GM12878 (cell line): ENCODE data around the gene TRPM7. TPM values are rescaled to one million over a fixed set of nuclear protein-coding genes. Genes with fewer than 3 reads are reported as not detected.
A peak's percentile ranks its signal among the peaks of the same experiment; 100 is the strongest.

Experiments used
- CBFB ChIP-seq: IDR thresholded peaks from 2 replicates; pipeline ENCODE4 v1.6.1; 2016; ENCODE audit warnings: antibody characterized with exemption, low read depth
- DPF2 ChIP-seq: fragments of 450-650 bp; IDR thresholded peaks from 2 replicates; pipeline ENCODE4 v1.6.1; 2017; ENCODE audit warnings: mild to moderate bottlenecking
- FOS ChIP-seq: IDR thresholded peaks from 3 replicates; pipeline ENCODE4 v1.6.1; 2011; ENCODE audit warnings: borderline replicate concordance; ENCODE audit not compliant: insufficient read length; ENCODE audit errors: extremely low read depth
- HDGF ChIP-seq: fragments of 450-650 bp; IDR thresholded peaks from 2 replicates; pipeline ENCODE4 v1.6.1; 2016; ENCODE audit warnings: antibody characterized with exemption
- IKZF1 ChIP-seq: fragments of 450-650 bp; conservative IDR thresholded peaks from 2 replicates; pipeline ENCODE4 v1.6.1; 2017; ENCODE audit warnings: antibody characterized with exemption, mild to moderate bottlenecking
- JUNB ChIP-seq: IDR thresholded peaks from 2 replicates; pipeline ENCODE4 v1.6.1; 2016; ENCODE audit warnings: antibody characterized with exemption, mild to moderate bottlenecking
- JUND ChIP-seq: IDR thresholded peaks from 2 replicates; pipeline ENCODE4 v1.6.1; 2012; ENCODE audit warnings: low read depth, mild to moderate bottlenecking, low read length, improper control_type of control experiment, moderate library complexity
- MEF2A ChIP-seq: IDR thresholded peaks from 2 replicates; pipeline ENCODE4 v1.6.1; 2011; ENCODE audit warnings: low read depth, mild to moderate bottlenecking, low read length, moderate library complexity; ENCODE audit not compliant: insufficient read depth
- NR2C1 ChIP-seq: fragments of 450-650 bp; IDR thresholded peaks from 2 replicates; pipeline ENCODE4 v1.6.1; 2017; ENCODE audit warnings: antibody characterized with exemption, mild to moderate bottlenecking, moderate library complexity
- POLR2AphosphoS5 ChIP-seq: IDR thresholded peaks from 2 replicates; pipeline ENCODE4 v1.6.1; 2011; ENCODE audit warnings: mild to moderate bottlenecking, low read length, inconsistent platforms
- RB1 ChIP-seq: fragments of 450-650 bp; formaldehyde crosslinking; IDR thresholded peaks from 2 replicates; pipeline ENCODE4 v1.6.1; 2017; ENCODE audit warnings: mild to moderate bottlenecking, borderline replicate concordance
- SMAD5 ChIP-seq: IDR thresholded peaks from 2 replicates; pipeline ENCODE4 v1.6.1; 2016; ENCODE audit warnings: antibody characterized with exemption, low read depth
- TCF3 ChIP-seq: IDR thresholded peaks from 2 replicates; pipeline ENCODE4 v1.6.1; 2012; ENCODE audit warnings: low read depth, mild to moderate bottlenecking, low read length, borderline replicate concordance; ENCODE audit not compliant: insufficient read depth
- ZNF24 ChIP-seq: fragments of 450-650 bp; IDR thresholded peaks from 2 replicates; pipeline ENCODE4 v1.6.1; 2017; ENCODE audit warnings: antibody characterized with exemption, mild to moderate bottlenecking
- polyA plus RNA-seq, 11 experiments: library from polyadenylated mRNA; depleted of rRNA in 4 of 11; unstranded in 6 of 11; stranded (reverse) in 5 of 11; fragments of >200 nt; fragmentation: Nextera tagmentation in 4 of 11; fragmentation: Illumina TruSeq in 1 of 11; extraction: Ambion mirVana in 4 of 11; extraction: Trizol in 1 of 11; gene quantifications; 1 replicate in 1 of 11; 2 replicates in 10 of 11; pipeline versions ENCODE4 v1.2.1 to v1.2.3, GENCODE V29; 2011 to 2016; ENCODE audit warnings: inconsistent platforms in 2 of 11, missing spikeins in 2 of 11, low read depth in 1 of 11
- total RNA-seq, 4 experiments: library from RNA; depleted of rRNA in 3 of 4; stranded (reverse); fragments of >200 nt in 3 of 4; fragmentation: Illumina TruSeq in 1 of 4; extraction: Trizol in 1 of 4; gene quantifications; 2 replicates each; pipeline versions ENCODE4 v1.2.1 to v1.2.3, GENCODE V29; 2013 to 2021
- TF ChIP-seq, protein P1 (sequence below): fragments of 450-650 bp; IDR thresholded peaks from 2 replicates; pipeline ENCODE4 v1.6.1; 2016; ENCODE audit warnings: mild to moderate bottlenecking
- TF ChIP-seq, protein P2 (sequence below): IDR thresholded peaks from 2 replicates; pipeline ENCODE4 v1.6.1; 2012; ENCODE audit warnings: low read depth, low read length, improper control_type of control experiment
- TF ChIP-seq, protein P3 (sequence below): fragments of 450-650 bp; IDR thresholded peaks from 2 replicates; pipeline ENCODE4 v1.6.1; 2017; ENCODE audit warnings: antibody characterized with exemption, mild to moderate bottlenecking, moderate library complexity
- TF ChIP-seq, protein P4 (sequence below): fragments of 150-350 bp; IDR thresholded peaks from 2 replicates; pipeline ENCODE4 v1.6.1; 2016; ENCODE audit warnings: low read depth, low read length
- TF ChIP-seq, protein P5 (sequence below): IDR thresholded peaks from 2 replicates; pipeline ENCODE4 v1.6.1; 2011; ENCODE audit warnings: borderline replicate concordance, low read depth, mild to moderate bottlenecking, moderate library complexity, low read length; ENCODE audit not compliant: insufficient read depth, poor library complexity, severe bottlenecking

TRPM7 gene
- total and polyA plus RNA-seq, 10 of the 15 experiments (the other 5 are each of a cell fraction or from before 2014, with no cell fraction given): 4.5 to 49.7 (median 22.5) TPM

DNA sequence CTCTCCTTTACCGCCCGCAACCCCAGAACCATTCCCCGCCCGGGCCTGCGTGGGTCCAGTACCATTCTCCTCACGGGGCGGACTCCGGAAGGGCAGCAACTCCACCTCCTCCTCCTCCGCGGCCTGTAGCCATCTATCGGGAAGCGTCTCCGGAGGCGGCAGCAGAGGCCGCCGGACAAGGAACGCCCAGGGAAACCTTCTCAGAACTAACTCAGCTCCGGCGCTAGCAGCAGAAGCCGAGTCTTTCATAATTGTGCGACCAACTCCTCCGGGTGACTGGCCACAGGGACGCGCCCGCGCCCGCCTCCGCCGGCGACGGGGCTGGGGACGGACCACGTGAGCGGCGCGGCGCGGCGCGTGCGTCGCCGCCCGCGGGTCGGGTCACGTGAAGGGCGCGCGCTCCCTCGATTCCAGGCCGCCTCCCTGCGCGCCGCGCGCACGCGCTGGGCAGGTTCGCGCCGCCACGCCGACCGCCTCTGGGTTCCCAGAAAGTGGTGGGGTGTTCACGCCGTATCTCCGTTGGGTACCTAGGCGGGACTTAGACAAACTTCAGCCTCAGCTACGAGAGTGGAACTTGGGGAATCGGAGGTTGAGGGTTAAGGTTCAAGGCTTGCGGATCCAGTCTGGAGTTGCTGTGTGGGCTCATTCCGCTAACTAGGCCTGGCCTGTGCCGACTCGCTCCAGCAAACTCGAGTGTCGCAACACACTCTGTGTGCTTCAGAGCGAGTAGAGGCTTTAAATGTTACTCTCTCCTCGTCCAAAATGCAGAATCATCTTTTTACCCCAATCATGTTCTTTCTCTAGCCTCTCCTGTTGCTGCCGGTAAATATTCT, at the start of gene TRPM7 (continued):
- peak; percentile 39; the same call in 1 of the 2 replicates for TF ChIP-seq TCF3
- TF ChIP-seq, protein P1, sequence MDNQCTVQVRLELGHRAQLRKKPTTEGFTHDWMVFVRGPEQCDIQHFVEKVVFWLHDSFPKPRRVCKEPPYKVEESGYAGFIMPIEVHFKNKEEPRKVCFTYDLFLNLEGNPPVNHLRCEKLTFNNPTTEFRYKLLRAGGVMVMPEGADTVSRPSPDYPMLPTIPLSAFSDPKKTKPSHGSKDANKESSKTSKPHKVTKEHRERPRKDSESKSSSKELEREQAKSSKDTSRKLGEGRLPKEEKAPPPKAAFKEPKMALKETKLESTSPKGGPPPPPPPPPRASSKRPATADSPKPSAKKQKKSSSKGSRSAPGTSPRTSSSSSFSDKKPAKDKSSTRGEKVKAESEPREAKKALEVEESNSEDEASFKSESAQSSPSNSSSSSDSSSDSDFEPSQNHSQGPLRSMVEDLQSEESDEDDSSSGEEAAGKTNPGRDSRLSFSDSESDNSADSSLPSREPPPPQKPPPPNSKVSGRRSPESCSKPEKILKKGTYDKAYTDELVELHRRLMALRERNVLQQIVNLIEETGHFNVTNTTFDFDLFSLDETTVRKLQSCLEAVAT: peak; percentile 66; the same call in 1 of the 2 replicates
- TF ChIP-seq HDGF: peak; percentile 52; the same call in 1 of the 2 replicates
- TF ChIP-seq MEF2A: peak; percentile 19; the same call in 1 of the 2 replicates
- TF ChIP-seq JUND: no peak
- TF ChIP-seq ZNF24: no peak
- TF ChIP-seq RB1: peak; percentile 77; the same call in 1 of the 2 replicates
- TF ChIP-seq FOS: peak; percentile 39
- TF ChIP-seq, protein P2, sequence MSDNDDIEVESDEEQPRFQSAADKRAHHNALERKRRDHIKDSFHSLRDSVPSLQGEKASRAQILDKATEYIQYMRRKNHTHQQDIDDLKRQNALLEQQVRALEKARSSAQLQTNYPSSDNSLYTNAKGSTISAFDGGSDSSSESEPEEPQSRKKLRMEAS: peak; percentile 94
- TF ChIP-seq JUNB: no peak; the same call in 1 of the 2 replicates
- TF ChIP-seq CBFB: peak; percentile 19
- TF ChIP-seq POLR2AphosphoS5: peak; percentile 95
- TF ChIP-seq, protein P3, sequence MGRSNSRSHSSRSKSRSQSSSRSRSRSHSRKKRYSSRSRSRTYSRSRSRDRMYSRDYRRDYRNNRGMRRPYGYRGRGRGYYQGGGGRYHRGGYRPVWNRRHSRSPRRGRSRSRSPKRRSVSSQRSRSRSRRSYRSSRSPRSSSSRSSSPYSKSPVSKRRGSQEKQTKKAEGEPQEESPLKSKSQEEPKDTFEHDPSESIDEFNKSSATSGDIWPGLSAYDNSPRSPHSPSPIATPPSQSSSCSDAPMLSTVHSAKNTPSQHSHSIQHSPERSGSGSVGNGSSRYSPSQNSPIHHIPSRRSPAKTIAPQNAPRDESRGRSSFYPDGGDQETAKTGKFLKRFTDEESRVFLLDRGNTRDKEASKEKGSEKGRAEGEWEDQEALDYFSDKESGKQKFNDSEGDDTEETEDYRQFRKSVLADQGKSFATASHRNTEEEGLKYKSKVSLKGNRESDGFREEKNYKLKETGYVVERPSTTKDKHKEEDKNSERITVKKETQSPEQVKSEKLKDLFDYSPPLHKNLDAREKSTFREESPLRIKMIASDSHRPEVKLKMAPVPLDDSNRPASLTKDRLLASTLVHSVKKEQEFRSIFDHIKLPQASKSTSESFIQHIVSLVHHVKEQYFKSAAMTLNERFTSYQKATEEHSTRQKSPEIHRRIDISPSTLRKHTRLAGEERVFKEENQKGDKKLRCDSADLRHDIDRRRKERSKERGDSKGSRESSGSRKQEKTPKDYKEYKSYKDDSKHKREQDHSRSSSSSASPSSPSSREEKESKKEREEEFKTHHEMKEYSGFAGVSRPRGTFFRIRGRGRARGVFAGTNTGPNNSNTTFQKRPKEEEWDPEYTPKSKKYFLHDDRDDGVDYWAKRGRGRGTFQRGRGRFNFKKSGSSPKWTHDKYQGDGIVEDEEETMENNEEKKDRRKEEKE: peak; percentile 57; the same call in 1 of the 2 replicates
- peak; percentile 79 for TF ChIP-seq IKZF1
- TF ChIP-seq, protein P4, sequence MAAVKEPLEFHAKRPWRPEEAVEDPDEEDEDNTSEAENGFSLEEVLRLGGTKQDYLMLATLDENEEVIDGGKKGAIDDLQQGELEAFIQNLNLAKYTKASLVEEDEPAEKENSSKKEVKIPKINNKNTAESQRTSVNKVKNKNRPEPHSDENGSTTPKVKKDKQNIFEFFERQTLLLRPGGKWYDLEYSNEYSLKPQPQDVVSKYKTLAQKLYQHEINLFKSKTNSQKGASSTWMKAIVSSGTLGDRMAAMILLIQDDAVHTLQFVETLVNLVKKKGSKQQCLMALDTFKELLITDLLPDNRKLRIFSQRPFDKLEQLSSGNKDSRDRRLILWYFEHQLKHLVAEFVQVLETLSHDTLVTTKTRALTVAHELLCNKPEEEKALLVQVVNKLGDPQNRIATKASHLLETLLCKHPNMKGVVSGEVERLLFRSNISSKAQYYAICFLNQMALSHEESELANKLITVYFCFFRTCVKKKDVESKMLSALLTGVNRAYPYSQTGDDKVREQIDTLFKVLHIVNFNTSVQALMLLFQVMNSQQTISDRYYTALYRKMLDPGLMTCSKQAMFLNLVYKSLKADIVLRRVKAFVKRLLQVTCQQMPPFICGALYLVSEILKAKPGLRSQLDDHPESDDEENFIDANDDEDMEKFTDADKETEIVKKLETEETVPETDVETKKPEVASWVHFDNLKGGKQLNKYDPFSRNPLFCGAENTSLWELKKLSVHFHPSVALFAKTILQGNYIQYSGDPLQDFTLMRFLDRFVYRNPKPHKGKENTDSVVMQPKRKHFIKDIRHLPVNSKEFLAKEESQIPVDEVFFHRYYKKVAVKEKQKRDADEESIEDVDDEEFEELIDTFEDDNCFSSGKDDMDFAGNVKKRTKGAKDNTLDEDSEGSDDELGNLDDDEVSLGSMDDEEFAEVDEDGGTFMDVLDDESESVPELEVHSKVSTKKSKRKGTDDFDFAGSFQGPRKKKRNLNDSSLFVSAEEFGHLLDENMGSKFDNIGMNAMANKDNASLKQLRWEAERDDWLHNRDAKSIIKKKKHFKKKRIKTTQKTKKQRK: no peak
- TF ChIP-seq DPF2: 0 out of 2 replicates have a peak, but pooled peaks have one; percentile 59
- TF ChIP-seq NR2C1: peak; percentile 52
- TF ChIP-seq SMAD5: peak; percentile 68; the same call in 1 of the 2 replicates
- TF ChIP-seq, protein P5, sequence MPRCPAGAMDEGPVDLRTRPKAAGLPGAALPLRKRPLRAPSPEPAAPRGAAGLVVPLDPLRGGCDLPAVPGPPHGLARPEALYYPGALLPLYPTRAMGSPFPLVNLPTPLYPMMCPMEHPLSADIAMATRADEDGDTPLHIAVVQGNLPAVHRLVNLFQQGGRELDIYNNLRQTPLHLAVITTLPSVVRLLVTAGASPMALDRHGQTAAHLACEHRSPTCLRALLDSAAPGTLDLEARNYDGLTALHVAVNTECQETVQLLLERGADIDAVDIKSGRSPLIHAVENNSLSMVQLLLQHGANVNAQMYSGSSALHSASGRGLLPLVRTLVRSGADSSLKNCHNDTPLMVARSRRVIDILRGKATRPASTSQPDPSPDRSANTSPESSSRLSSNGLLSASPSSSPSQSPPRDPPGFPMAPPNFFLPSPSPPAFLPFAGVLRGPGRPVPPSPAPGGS: peak; percentile 72
